IPS DF 6.9 (cell line): ENCODE data around the gene NKIRAS1.

Experiments used
- DNase-seq: peaks from one replicate; pipeline ENCODE4 v3.0.0-alpha.2; 2013; ENCODE audit warnings: low read depth, low spot score
- H3K27ac ChIP-seq: one replicate; pipeline ENCODE4 v1.5.1; 2013; ENCODE audit warnings: low read length, control low read depth
- H3K27me3 ChIP-seq: 2 replicates; pipeline ENCODE4 v1.6.1; 2013; ENCODE audit warnings: mild to moderate bottlenecking, low read length; ENCODE audit not compliant: control insufficient read depth, insufficient read depth
- H3K36me3 ChIP-seq: 2 replicates; pipeline ENCODE4 v1.6.1; 2013; ENCODE audit warnings: low read length; ENCODE audit not compliant: control insufficient read depth, insufficient read depth
- H3K4me1 ChIP-seq: 2 replicates; pipeline ENCODE4 v1.6.1; 2013; ENCODE audit warnings: low read length; ENCODE audit not compliant: control insufficient read depth, insufficient read depth
- H3K4me3 ChIP-seq: 2 replicates; pipeline ENCODE4 v1.5.1; 2013; ENCODE audit warnings: mild to moderate bottlenecking, low read length
- H3K9me3 ChIP-seq: 2 replicates; pipeline ENCODE4 v1.6.1; 2013; ENCODE audit warnings: low read length, inconsistent platforms; ENCODE audit not compliant: control insufficient read depth, insufficient read depth
- WGBS: extraction: QIAGEN DNeasy Blood & Tissue Kit; methylation state at CpG from one replicate; pipeline ENCODE4 v1.1.7; 2013; ENCODE audit warnings: mixed read lengths, missing lambda C conversion rate; ENCODE audit not compliant: insufficient read length, insufficient coverage; 5-methylcytosine and 5-hydroxymethylcytosine counted together

Gene NKIRAS1

GRCh38 chr3:23952646-23953045, 35.9 kb upstream of the NKIRAS1 start:
- no CpG with 5 or more reads among the region's 4 CpGs for WGBS
- Histone ChIP-seq H3K4me1 (no peaks in the 10 kb centered on the region; the same call in 1 of the 2 replicates), H3K4me3 (no peak overlapping the region), H3K27me3 (no peaks in the 10 kb centered on the region), H3K9me3 (no peaks in the 10 kb centered on the region), H3K36me3 (no peaks in the 10 kb centered on the region), H3K27ac (no peak overlapping the region)
- no peak for DNase-seq

GRCh38 chr3:23950293-23950692, 33.5 kb upstream of the NKIRAS1 start:
- no peak for DNase-seq
- Histone ChIP-seq H3K9me3 (no peaks in the 10 kb centered on the region), H3K4me3 (no peak overlapping the region), H3K36me3 (no peaks in the 10 kb centered on the region), H3K27me3 (no peaks in the 10 kb centered on the region), H3K4me1 (peaks cover 1% of the 10 kb centered on the region; the same call in 1 of the 2 replicates), H3K27ac (no peak overlapping the region)

GRCh38 chr3:23949784-23950183, 33.0 kb upstream of the NKIRAS1 start:
- no peak overlapping the region for H3K27ac ChIP-seq
- no peak overlapping the region for H3K4me3 ChIP-seq
- DNase-seq = no peak
- peaks cover 1% of the 10 kb centered on the region; the same call in 1 of the 2 replicates for H3K4me1 ChIP-seq
- H3K9me3 ChIP-seq = no peaks in the 10 kb centered on the region
- H3K36me3 ChIP-seq = no peaks in the 10 kb centered on the region
- H3K27me3 ChIP-seq = no peaks in the 10 kb centered on the region

DNA sequence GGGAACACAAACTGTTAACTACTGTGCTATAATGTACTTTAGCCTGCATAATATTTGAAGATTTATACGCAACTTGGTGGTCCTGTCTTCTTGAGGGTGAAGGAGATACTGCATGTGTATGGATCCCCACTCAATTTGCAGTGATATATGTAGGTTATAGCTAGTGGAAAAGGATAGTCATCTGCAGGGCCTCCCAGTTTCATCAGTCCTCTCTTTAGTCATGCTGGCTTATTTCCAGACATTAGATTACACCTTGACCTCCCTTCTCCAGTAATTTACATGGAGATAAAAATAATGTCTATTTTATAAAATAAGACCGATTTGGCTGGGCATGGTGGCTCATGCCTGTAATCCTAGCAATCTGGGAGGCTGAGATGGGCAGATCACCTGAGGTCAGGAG, 32.0 kb upstream of the NKIRAS1 start:
- H3K36me3 ChIP-seq = no peaks in the 10 kb centered on the region
- H3K4me3 ChIP-seq = no peak overlapping the region
- no peaks in the 10 kb centered on the region for H3K27me3 ChIP-seq
- H3K9me3 ChIP-seq = no peaks in the 10 kb centered on the region
- peaks cover 1% of the 10 kb centered on the region; the same call in 1 of the 2 replicates for H3K4me1 ChIP-seq
- WGBS = no CpG with 5 or more reads among the region's 2 CpGs
- DNase-seq = no peak
- H3K27ac ChIP-seq = no peak overlapping the region

- Histone ChIP-seq H3K27ac (no peak overlapping the region), H3K27me3 (no peaks in the 10 kb centered on the region), H3K36me3 (no peaks in the 10 kb centered on the region), H3K4me3 (peak overlapping the region; percentile 42; the same call in 1 of the 2 replicates), H3K9me3 (no peaks in the 10 kb centered on the region), H3K4me1 (peaks cover 1% of the 10 kb centered on the region; the same call in 1 of the 2 replicates)
- WGBS = no CpG with 5 or more reads among the region's 87 CpGs
- DNase-seq = peak; percentile 73
These were observed 29.3 kb upstream of the NKIRAS1 start for GRCh38 chr3:23945913-23946687.

DNA sequence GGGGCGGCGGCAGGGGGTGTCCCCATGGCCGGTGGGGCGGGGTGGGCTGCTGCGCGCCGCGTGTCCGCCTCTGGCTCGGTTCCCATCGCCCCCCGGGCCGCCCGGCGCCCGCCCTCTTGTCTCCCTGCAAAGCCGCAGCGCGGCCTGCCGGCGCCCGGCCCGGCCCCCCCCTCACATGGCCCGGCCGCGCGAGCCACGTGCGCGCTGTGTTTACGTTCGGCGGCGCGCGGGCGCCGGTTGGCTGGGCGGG, 28.8 kb upstream of the NKIRAS1 start:
- no peaks in the 10 kb centered on the region for H3K27me3 ChIP-seq
- H3K4me3 ChIP-seq = peak overlapping the region; percentile 42
- H3K9me3 ChIP-seq = no peaks in the 10 kb centered on the region
- WGBS = no CpG with 5 or more reads among the region's 39 CpGs
- H3K27ac ChIP-seq = no peak overlapping the region
- DNase-seq = no peak
- peaks cover 1% of the 10 kb centered on the region; the same call in 1 of the 2 replicates for H3K4me1 ChIP-seq
- H3K36me3 ChIP-seq = no peaks in the 10 kb centered on the region

- Histone ChIP-seq H3K27me3 (no peaks in the 10 kb centered on the region), H3K4me1 (peaks cover 1% of the 10 kb centered on the region; the same call in 1 of the 2 replicates), H3K36me3 (no peaks in the 10 kb centered on the region), H3K4me3 (peak within 1 kb of the TSS; percentile 42), H3K9me3 (no peaks in the 10 kb centered on the region), H3K27ac (no peak within 1 kb of the TSS)
- no CpG with 5 or more reads among the region's 88 CpGs for WGBS
- peak; percentile 43 for DNase-seq
These were observed 28.3 kb upstream of the NKIRAS1 start, which contains the start of gene NR1D2 for GRCh38 chr3:23944861-23945662. TSS of gene NR1D2 (plus strand) at chr3:23945286. CDS start at chr3:23945579, 293 bp downstream.

GRCh38 chr3:23944007-23944783, 27.4 kb upstream of the NKIRAS1 start:
- no CpG with 5 or more reads among the region's 13 CpGs for WGBS
- H3K9me3 ChIP-seq = no peaks in the 10 kb centered on the region
- H3K4me1 ChIP-seq = peaks cover 1% of the 10 kb centered on the region; the same call in 1 of the 2 replicates
- H3K36me3 ChIP-seq = no peaks in the 10 kb centered on the region
- peak overlapping the region; percentile 42; the same call in 1 of the 2 replicates for H3K4me3 ChIP-seq
- no peak overlapping the region for H3K27ac ChIP-seq
- no peaks in the 10 kb centered on the region for H3K27me3 ChIP-seq
- DNase-seq = no peak

DNA sequence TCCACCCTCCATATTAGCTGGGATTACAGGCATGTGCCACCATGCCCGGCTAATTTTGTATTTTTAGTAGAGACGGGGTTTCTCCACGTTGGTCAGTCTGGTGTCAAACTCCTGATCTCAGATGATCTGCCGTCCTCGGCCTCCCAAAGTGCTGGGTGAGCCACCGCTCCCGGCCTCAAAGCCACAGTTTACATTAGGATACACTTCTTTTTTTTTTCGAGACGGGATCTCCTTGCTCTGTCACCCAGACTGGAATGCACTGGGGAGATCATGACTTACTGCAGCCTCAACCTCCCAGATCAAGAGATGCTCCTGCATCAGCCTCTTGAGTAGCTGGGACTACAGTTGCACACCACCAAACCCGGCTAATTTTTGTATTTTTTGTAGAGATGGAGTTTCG, 25.8 kb upstream of the NKIRAS1 start:
- H3K9me3 ChIP-seq = no peaks in the 10 kb centered on the region
- H3K4me3 ChIP-seq = no peak overlapping the region
- H3K27me3 ChIP-seq = no peaks in the 10 kb centered on the region
- no CpG with 5 or more reads among the region's 11 CpGs for WGBS
- H3K36me3 ChIP-seq = no peaks in the 10 kb centered on the region
- peaks cover 1% of the 10 kb centered on the region for H3K4me1 ChIP-seq
- H3K27ac ChIP-seq = no peak overlapping the region
- no peak for DNase-seq

GRCh38 chr3:23941440-23941839, 24.6 kb upstream of the NKIRAS1 start:
- Histone ChIP-seq H3K36me3 (no peaks in the 10 kb centered on the region), H3K27me3 (no peaks in the 10 kb centered on the region), H3K4me3 (no peak overlapping the region), H3K4me1 (no peaks in the 10 kb centered on the region; the same call in none of the 2 replicates), H3K9me3 (no peaks in the 10 kb centered on the region), H3K27ac (no peak overlapping the region)
- no CpG with 5 or more reads among the region's 4 CpGs for WGBS
- DNase-seq = no peak
